Peyer's patch (tissue), 4 donors: Measurements from ENCODE around the gene CCNL2.
A peak's percentile ranks its signal among the peaks of the same experiment; 100 is the strongest.

Source experiments
- POLR2A ChIP-seq, 2 donors: fragments of 450-650 bp; IDR thresholded peaks; one replicate each; pipeline ENCODE4 v1.5.1; 2017; ENCODE audit warnings: antibody characterized with exemption in 2 of 2, mild to moderate bottlenecking in 2 of 2, moderate library complexity in 2 of 2
- TF ChIP-seq, protein P1 (sequence below), 6 experiments: fragments of 450-650 bp in 4 of 6; fragments of 200-600 bp in 2 of 6; sonication (generic) in 1 of 6; IDR thresholded peaks; one replicate each; pipeline ENCODE4 v1.5.1; 2017 to 2019; ENCODE audit warnings: antibody characterized with exemption in 6 of 6, mild to moderate bottlenecking in 3 of 6, moderate library complexity in 1 of 6

- TF ChIP-seq, protein P1, sequence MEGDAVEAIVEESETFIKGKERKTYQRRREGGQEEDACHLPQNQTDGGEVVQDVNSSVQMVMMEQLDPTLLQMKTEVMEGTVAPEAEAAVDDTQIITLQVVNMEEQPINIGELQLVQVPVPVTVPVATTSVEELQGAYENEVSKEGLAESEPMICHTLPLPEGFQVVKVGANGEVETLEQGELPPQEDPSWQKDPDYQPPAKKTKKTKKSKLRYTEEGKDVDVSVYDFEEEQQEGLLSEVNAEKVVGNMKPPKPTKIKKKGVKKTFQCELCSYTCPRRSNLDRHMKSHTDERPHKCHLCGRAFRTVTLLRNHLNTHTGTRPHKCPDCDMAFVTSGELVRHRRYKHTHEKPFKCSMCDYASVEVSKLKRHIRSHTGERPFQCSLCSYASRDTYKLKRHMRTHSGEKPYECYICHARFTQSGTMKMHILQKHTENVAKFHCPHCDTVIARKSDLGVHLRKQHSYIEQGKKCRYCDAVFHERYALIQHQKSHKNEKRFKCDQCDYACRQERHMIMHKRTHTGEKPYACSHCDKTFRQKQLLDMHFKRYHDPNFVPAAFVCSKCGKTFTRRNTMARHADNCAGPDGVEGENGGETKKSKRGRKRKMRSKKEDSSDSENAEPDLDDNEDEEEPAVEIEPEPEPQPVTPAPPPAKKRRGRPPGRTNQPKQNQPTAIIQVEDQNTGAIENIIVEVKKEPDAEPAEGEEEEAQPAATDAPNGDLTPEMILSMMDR (IDR thresholded peaks at IDR 0.05): peak; percentile 30 to 66 (median 52)
- peak in 1 of 2 donors; percentile 63 for TF ChIP-seq POLR2A (IDR thresholded peaks at IDR 0.05)
Observed at GRCh38 chr1:1349256-1350012, 49.7 kb downstream of the CCNL2 start, which contains the start of gene DVL1.
